HG03108 (cell line): Measurements from ENCODE around the gene AMIGO2.

ENCODE experiments used
- ATAC-seq: cut with Tn5 transposase; IDR thresholded peaks from one replicate; pipeline ENCODE4 v1.9.1; 2021; ENCODE audit warnings: moderate library complexity; ENCODE audit not compliant: unreplicated experiment

The AMIGO2 gene

DNA sequence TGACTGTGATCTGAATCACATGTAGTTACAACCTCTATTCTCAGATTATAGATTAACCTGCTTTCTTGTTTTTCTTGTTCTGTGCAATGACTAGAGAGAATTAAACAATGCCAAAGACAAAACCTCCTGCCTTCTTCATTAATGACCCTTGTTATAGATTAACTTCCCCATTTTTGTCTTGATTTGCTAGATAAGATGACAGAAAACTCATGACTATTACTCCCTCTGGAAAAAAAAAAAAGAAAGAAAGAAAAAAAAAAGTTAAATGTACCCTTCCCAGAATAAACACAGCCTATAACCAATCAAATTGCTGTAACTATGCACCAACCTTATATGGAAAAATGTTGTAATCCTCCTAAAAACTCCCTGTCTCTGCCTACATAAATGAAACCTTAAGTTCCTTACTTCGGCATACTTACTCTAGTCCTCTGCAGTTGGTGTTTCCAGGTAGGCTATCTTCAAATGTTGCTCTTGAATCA lies 41.5 kb downstream of the AMIGO2 start:
- no peak for ATAC-seq

DNA sequence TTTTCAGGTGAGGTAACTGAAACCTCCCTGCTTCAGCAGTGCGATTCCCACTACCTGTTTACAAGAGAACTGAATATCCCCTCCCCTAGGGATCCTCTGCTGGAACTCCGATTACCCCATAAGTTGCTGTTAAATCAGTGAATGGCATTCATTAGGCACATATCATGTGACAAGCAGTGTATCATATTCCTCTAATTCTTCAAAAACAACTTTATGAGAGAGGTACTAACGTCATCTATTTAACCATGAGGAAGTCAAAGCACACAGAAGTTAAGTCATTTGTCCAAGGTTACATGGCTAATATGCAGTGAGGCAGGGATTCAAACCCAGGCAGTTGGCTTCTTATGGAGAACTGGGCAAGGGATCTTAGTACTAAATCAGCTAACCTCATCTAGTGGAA lies 44.3 kb downstream of the AMIGO2 start:
- ATAC-seq, result no peak

DNA sequence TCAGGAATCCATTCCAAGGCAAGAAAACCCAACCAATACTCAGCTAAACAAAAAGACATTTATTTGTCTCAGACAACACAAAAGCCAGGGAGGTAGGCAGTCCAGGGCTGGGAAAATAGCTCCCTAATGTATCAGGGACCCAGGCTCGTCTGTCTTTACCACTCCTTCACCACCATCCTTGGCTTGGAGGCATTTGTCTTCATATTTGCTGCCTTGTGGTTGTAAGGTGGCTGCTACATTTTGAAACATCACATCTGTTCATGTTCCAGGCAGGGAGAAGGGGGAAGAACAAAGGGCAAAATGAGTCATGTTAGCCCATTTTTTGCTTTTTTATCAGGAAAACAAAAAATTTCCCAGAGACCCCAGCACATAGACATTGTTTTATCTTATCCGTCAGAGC lies 45.1 kb downstream of the AMIGO2 start:
- no peak for ATAC-seq

DNA sequence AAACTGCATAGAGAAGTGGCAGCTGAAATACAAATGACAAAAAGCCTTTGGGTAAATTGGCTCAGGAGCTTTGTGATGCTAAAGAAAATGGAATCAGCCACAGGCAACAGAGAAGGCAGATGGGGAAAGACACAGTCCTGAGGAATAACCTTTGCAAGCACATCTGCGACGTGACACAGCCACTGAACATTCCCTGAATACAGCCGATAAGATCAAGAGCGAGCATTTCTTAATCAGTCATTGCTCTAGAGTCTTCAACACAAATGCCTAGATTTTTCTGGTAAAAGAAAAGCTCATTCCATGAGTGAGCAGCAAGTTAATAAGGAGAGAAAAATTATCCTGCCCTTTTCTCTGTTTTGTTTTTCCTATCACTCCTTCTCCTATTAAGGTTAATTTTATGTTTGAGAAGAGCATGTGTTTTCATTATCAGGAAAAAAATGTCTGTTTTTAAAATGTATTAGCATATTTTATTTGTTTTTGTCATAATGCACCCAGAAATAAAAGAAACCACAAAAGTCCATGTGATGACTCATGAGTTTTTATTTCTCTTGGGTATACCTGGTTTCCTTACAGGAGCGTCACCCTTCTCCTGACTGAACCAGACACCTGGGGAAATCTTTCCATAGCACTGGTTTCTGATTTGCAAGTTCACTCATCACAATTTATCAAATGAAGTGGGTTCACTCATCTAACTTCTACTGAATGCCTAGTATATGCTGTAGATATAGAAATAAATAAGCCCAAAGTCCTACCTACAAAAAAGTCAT lies 45.8 kb downstream of the AMIGO2 start:
- ATAC-seq, result no peak

DNA sequence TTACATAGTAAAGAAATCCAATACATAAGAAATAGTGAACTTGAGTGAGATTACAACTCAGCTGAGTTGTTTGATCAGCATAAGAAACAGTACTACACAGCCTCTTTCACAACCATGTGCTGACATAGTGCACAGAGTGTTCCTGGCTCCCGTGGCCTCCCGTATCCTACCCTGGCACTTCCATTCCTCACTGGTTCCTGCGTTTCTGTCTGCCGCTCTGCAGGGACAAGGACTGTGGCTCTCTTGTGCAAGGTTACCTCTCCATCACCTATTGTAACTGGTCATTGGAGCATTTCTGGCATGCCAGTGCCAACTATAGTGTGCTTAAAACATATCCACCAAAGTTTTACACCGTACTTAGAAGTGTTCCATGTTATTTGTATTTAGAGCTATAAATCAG lies 46.7 kb downstream of the AMIGO2 start:
- ATAC-seq, result no peak

DNA sequence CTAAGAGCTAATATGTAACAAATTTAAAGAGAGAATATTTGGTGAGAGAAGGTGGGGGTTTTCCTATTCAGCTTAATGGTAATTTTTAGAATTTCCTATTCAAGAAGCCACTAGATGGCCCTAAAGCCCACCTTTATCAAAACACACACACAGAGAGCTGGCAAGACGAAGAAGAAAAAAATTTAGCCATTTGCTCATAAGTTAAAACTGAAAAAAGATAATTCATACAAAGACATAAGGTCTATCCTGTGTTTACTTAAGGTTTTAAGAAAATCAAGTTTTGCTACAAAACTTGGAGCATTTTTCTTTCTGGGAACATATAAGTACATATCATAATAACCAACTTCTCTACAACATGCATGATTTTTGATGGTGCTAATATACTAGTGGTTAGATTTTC lies 47.1 kb downstream of the AMIGO2 start:
- no peak for ATAC-seq

DNA sequence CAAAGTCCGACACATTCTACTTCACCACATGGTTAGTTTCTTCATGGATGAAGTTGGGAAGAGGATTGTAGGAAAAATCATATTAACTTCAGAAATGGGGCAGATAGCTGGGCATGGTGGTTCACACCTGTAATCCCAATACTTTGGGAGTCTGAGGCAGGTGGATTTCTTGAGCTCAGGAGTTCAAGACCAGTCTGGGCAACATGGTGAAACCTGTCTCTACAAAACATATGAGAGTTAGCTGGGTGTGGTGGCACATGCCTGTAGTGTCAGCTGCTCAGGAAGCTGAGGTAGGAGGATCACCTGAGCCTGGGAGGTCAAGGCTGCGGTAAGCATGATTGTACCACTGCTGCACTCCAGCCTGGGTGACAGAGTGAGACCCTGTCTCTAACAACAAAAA lies 49.9 kb downstream of the AMIGO2 start:
- ATAC-seq, result no peak

DNA sequence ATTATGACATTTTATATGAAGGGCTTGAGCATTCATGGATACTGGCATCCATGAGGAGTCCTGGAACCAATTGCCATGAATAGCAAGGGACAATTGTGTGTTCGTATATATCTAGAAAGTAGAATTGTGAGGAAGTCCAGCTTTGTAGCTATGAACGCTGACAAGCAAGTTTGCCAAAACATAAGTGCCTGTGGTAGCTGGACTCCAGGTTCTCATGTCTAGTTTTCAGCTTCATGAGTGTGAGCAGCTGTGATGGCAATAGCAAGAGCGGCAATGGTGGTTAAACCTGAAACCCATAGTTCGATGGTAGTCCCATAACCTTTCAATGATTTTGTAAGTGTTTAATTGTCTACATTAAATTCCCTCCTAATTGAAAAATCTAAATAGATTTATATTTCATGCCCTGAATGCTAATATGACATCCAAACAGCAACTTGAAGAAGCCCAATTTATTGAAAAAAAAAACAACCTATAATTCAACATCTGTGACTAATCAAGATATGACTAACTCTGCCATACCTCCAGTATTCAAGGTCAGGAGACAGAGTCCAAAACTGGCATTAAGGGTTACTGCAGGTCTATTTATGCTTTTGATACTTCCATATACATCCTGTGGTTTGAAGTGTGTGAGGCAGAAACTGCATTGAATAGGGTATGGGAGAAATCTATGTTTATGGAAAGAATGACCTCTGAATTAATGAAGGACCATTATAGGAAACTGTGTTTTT lies 50.6 kb downstream of the AMIGO2 start:
- no peak for ATAC-seq

DNA sequence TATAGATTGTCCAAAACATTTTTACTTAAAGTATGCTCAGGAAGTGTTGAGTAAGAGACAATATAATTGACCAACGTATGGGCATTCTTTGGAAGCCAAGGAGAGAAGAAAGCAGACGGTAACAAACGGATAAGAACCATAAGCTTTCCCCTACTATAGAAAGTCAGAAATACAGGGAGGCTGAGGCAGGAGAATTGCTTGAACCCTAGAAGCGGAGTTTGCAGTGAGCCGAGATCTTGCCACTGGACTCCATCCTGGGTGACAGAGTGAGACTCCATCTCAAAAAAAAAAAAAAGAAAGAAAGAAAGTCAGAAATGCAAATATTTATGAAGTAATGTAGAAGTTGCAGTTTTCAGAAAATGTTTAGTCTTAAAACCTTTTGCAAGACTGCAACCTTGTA lies 51.6 kb downstream of the AMIGO2 start:
- no peak for ATAC-seq
